GM21528 (cell line): ENCODE measurements around the gene KATNA1.
A peak's percentile ranks its signal among the peaks of the same experiment; 100 is the strongest.

Source experiments
- ATAC-seq: cut with Tn5 transposase; IDR thresholded peaks from one replicate; pipeline ENCODE4 v1.9.1; 2021; ENCODE audit warnings: mild to moderate bottlenecking, moderate library complexity; ENCODE audit not compliant: unreplicated experiment, low FRiP score

The KATNA1 gene

DNA sequence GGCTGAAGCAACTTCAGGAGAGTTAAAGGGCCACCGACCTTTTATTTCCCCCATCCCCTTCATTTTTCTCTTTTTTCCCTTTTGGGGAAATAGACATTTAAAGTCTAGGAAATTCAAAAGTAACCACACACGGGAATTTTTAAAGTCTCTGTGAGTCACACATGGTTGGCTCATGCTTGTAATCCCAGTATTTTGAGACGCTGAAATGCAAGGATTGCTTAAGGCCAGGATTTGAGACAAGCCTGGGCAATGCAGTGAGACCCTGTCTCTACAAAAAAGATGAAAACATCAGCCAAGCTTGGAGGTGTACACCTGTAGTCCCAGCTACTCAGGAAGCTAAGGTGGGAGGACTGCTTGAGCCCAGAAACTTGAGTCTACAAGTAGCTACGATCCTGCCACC is 34.2 kb downstream of the KATNA1 start:
- ATAC-seq, result no peak

DNA sequence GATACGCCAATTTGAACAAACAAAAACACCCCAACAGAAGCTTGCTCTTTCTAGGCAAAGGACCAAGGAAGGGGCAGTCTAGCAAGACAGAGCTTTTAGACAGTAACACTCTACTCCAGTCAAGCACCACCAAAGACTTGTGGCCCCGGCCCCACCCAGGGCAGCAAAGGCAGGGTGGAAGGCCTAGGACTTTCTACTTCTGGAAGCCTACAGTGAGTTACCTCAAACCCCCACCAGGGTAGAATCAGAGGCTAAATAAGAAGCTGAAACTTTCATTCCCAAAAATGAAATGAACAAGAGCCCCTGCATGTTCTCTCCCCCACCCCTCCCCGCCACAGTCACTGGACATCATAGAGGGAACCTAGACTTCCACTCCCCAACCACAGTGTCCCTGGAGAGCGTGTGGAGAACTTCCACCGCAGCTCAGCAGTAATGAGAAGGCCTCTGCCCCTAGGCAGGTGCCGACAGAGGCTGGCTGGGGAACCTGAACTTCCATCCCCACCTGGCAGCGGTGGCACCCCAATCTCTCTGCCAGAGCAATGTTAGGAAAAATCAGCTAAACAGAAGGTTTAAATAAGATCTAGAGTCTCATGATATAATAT is 40.0 kb downstream of the KATNA1 start:
- no peak for ATAC-seq

DNA sequence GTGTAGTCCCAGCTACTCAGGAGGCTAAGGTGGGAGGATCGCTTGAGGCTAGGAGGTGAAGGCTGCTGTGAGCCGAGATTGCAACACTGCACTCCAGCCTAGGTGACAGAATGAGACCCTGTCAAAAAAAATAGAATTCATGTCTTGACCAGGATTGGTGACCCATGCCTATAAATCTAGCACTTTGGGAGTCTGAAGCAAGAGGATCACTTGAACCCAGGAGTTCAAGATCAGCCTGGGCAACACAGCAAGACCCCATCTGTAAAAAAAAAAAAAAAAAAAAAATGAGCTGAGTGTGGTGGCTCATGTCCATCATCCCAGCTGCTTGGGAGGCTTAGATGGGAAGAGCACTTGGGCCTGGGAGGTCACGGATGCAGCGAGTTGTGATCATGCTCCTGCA is 48.0 kb downstream of the KATNA1 start:
- ATAC-seq, result no peak

DNA sequence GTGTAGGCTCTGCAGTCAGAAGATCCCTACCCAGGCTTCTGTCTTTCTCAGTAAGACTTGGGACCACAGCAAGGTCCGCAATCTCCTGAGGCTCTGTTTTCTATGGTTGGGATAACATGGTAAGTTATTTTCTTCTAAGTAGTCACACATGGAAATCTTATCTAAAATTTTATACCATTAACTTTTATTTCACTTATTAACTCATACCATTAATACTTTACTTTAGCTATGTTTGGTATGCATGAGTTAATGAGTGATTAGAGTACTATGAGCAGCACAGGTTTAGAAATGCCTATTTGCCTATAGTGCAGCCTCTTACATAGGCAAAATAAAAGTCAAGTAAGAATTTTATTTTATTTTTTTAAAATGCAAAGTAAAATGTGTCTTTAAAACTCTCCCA is 55.1 kb downstream of the KATNA1 start:
- ATAC-seq, result no peak

DNA sequence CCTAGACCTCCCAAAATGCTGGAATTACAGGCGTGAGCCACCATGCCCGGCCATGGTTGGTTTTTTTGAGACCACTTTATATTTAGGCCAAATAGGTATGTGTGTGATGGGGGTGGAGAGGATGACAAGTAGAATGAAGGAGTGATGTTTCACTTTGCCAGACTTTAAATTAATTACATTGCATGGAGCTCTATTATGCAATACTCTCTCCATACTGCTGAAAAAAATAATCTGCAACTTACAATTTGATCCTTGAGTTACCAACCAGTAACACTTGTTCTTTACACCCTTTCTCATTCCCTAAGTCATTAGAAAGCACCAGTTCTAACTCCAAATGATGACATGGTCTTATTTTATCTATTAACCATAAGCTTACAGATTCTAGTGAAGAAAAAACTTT is 55.5 kb downstream of the KATNA1 start:
- no peak for ATAC-seq

DNA sequence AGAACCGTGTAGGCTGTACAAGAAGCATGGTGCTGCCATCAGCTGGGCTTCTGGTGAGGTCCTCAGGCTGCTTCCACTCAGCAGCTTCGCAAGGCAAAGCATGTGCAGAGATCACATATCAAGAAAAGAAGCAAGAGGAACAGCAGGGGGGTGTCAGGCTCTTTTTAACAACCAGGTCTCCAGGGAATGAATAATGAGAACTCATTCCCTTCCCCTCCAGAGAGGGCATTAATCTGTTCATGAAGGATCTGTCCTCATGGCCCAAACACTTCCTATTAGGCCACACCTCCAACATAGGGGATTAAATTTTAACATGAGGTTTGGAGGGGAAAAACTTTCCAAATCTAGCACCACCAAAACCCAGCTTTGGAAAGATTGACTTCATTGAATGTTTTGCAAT is 62.4 kb downstream of the KATNA1 start:
- ATAC-seq, result no peak

DNA sequence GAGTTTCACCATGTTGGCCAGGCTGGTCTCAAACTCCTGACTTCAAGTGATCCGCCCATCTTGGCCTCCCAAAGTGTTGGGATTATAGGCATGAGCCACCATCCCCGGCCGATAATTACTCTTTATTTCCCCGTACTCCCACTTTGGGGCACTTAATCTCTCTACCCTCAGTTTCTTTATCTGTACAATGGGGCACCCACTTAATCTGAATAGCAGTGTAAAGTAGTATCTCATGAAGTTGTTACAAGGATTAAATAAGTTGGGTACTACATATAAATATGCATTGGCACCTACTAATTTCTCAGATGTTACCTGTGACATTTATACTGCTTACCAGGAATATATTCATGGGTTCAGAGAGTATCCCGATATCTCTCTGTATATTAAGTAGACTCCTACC is 67.2 kb downstream of the KATNA1 start:
- ATAC-seq, result no peak

GRCh38 chr6:149580880-149581279 is 67.6 kb downstream of the KATNA1 start:
- ATAC-seq, result no peak

DNA sequence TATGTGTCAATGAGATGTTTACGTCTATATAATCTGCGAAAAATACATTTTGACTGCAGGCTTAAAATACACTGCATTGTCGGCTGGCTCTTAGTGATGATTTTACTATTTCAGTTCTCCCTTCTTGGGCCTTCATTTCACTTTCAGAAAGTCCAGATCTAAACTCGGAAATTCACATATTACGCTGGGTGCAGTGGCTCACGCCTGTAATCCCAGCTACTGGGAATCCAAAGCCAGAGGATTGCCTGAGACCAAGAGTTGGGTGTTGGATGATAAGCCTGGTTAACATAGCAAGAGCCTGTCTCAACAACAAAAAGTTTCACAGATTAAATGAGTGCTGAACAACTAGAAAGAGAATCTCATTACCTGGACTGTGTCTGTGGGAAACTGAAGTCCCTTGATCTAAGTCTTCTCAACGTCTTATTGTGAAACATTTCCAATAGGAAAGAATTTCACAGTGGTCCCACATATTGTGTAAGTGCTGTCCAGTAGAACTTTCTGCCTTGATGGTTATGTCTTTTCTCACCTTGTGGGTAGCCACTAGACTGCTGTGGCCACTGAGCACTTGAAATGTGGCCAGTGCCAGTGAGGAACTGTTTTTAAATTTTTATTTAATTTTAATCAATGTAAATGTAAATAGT is 80.4 kb downstream of the KATNA1 start:
- ATAC-seq, result no peak

- no peak for ATAC-seq
Observed at GRCh38 chr6:149567194-149567586, 81.3 kb downstream of the KATNA1 start.

- ATAC-seq, result peak; percentile 34
Observed at GRCh38 chr6:149566410-149567193, 81.9 kb downstream of the KATNA1 start.

GRCh38 chr6:149565527-149566409 is 82.7 kb downstream of the KATNA1 start, which contains the start of gene GINM1:
GINM1 (plus strand) TSS chr6:149566375; CDS start chr6:149566415, 40 bp downstream.
- ATAC-seq, result peak; percentile 83

DNA sequence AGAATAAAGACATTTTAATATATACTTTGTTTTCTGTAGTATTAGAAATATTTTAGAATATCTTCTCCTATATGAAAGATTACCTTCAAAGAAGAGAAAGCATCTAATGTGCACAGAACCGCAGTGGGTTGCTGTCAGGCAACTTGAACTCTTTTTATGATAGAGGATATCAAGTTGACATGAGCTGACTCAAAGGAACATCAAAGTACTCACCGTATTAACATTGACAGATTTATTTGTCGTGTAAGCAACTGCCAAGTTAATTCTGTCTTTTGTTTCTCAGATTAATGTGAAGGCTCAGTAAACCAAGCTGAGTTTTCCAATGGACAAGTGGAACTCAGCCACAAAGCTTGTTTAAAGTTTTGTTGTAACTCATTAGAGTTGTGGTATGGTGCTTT is 84.6 kb downstream of the KATNA1 start:
- no peak for ATAC-seq

GRCh38 chr6:149563203-149563927 is 85.1 kb downstream of the KATNA1 start:
- ATAC-seq, result no peak

DNA sequence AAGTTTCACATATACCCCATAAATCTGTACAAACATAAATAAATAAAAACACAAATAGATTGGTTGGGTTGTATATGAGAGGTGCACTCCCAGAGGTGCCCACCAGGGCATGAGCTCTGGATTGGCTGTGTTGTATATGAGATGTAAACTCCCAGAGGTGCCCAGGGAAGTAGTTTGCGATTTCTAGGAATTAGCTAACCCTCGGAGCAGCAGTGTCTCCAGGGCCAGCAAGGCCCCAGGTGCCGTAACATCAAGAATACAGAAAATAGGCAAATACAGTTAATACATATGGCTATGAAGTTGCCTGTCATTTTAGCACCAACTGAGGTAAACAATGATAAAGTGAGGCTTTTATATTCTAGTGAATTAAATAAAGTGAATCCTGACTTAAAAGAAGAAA is 87.8 kb downstream of the KATNA1 start:
- no peak for ATAC-seq

DNA sequence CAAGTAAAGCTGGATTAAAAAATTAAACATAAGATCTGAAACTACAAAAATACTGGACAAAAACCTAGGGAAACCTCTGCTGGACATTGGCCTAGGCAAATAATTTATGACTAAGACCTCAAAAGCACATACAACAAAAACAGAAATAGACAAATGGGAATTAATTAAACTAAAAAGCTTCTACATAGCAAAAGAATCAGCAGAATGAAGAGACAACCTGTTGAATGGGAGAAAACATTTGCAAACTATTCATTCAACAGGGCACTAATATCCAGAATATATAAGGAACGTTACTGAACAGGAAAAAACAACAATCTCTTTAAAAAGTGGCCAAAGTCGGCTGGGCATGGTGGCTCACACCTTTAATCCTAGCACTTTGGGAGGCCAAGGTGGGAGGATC is 89.1 kb downstream of the KATNA1 start:
- no peak for ATAC-seq

GRCh38 chr6:149558029-149558428 is 90.5 kb downstream of the KATNA1 start:
- ATAC-seq, result no peak

- ATAC-seq, result no peak
Observed at GRCh38 chr6:149551920-149552319, 96.6 kb downstream of the KATNA1 start.

DNA sequence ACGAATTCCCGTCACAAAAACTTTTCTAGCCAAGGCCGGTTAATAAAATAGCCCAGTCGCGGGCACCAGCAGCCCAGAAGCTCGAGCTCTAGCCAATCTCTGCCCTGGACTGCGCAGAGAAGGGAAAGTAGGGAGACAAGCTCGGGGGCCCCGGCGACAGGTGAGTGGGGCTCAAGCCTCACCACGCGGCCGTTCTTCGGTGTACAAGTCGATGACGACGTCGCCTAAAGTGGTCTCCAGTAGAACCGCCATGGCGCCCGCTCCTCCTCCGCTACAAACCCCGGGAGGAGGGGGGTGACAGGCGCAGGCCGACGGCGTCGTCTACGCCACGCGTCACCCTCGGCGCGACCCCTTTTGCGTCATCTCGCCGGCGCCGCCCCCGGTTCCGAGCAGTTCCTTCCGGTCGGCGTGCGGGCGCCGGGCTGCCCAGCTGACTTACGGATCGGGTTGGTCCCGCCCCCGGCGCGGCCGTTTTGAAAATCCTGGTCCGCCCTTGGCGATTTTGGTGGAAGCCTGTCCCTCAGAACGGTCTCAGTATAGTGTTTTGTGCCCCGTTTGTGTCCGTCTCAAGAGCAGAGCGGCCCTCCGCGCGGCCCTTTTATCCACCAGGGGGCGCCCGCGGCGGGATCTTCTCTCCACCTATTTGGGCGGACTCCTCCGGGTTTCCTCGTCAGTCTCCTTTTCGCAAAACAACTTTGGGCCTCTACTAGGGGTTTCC is 102.6 kb downstream of the KATNA1 start, which contains the start of gene PPIL4:
Gene PPIL4, minus strand, starts transcription at position 290 of the 718 bp plus-strand sequence. Its CDS starts 38 bp downstream, at position 252.
- ATAC-seq, result peak; percentile 89
